Measurements from ENCODE around the gene LRCOL1.

Gene LRCOL1

DNA sequence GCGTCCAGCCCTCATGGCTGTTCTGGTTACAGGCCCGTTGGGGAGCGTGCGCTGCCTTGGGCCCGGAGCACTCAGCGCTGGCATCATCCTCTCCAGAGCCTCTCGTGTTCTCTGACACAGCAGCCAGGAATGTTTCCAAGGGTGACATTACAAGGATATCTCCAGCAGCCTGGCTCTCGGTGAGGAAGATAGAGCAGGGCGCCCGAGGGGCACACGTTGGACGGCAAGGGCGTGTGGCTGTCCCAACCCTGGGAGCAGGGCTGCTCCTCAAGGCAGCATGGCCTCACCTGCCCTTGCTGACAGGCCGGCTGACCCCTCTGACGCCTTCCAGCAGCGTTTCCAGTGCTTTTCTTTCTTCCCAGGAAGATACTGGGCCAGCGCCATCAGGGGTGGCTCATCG lies 14.4 kb downstream of the LRCOL1 start:
- no peak overlapping the region for H3K4me3 ChIP-seq (ENCODE audit: low read depth, low read length)
- TF ChIP-seq, protein P1, sequence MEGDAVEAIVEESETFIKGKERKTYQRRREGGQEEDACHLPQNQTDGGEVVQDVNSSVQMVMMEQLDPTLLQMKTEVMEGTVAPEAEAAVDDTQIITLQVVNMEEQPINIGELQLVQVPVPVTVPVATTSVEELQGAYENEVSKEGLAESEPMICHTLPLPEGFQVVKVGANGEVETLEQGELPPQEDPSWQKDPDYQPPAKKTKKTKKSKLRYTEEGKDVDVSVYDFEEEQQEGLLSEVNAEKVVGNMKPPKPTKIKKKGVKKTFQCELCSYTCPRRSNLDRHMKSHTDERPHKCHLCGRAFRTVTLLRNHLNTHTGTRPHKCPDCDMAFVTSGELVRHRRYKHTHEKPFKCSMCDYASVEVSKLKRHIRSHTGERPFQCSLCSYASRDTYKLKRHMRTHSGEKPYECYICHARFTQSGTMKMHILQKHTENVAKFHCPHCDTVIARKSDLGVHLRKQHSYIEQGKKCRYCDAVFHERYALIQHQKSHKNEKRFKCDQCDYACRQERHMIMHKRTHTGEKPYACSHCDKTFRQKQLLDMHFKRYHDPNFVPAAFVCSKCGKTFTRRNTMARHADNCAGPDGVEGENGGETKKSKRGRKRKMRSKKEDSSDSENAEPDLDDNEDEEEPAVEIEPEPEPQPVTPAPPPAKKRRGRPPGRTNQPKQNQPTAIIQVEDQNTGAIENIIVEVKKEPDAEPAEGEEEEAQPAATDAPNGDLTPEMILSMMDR (IDR thresholded peaks at IDR 0.05; ENCODE audit: borderline replicate concordance, insufficient read depth, low read depth, low read length): no peak

DNA sequence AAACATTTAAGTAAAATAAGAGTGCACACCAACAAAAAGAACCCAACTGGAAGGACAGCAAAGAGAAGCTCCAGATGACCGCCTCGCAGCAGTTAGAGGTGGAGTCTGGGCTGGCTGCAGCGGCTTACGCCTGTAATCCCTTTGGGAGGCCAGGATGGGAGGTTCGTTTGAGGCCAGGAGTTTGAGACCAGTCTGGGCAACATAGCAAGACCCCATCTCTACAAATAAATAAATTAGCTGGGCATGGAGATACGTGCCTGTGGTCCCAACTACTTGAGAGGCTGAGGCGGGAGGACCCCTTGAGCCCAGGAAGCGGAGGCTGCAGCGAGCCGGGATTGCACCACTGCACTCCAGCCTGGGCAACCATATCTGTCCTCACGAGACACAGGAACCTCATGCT lies 15.2 kb downstream of the LRCOL1 start:
- H3K4me3 ChIP-seq (ENCODE audit: low read depth, low read length): no peak overlapping the region
- TF ChIP-seq, protein P1 (IDR thresholded peaks at IDR 0.05; ENCODE audit: borderline replicate concordance, insufficient read depth, low read depth, low read length): no peak

DNA sequence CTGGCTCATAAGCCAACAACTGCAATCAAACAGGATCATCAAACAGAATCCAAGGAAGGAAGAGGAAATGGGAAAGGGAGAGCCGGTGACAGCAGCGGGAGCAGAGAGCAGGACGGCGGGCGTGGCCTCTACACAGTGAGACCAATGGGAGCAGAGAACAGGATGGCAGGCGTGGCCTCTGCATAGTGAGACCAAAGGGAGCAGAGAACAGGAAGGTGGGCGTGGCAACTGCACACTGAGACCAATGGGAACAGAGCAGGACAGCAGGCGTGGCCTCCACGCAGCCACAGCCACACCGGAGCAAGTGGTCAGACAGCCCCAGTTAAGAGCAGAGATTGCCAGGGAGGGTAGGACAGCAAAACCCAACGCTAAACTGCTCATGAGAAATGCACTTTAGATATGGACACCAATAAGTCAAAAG lies 16.4 kb downstream of the LRCOL1 start:
- TF ChIP-seq, protein P1 (IDR thresholded peaks at IDR 0.05; ENCODE audit: borderline replicate concordance, insufficient read depth, low read depth, low read length): no peak
- H3K4me3 ChIP-seq (ENCODE audit: low read depth, low read length): no peak overlapping the region

DNA sequence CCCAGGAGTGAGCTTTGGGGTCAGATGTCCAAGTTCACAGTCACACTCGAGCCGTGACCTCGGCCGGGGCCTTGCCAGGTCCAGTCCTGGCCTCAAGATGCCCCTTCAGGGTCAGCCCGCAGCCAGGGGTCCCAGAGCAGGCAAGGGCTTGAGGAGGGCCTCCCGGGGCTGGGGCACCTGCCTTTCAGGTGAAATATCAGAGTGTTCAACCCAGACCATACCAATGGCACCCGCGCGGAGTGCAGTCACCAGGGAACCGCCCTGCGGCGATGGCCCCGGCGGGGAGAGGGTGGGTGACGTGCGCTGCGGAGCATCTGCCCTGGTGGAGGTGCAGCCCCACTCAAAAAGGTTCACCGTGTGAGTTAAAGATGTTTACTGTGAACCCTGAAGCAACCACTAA lies 16.9 kb downstream of the LRCOL1 start:
- TF ChIP-seq, protein P1 (IDR thresholded peaks at IDR 0.05; ENCODE audit: borderline replicate concordance, insufficient read depth, low read depth, low read length): no peak
- no peak overlapping the region for H3K4me3 ChIP-seq (ENCODE audit: low read depth, low read length)

DNA sequence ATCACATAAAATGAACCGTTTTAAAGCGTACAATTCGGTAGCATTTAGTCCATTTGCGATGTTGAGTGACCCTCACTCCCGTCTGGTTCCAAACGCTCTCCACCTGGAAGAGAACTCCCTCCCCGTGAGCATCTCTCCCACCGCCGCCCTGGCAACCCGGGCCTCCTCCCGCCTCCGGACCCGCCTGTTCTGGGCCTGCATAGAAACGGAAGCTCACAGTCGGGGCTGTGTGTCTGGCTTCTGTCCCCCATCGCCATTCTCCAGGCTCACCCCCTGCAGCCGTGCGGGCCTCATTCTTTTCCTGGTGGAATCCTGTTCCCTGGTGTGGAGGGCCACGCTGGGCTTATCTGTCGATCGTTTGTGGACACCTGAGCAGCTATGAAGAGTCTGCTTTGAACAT lies 17.3 kb downstream of the LRCOL1 start:
- TF ChIP-seq, protein P1 (IDR thresholded peaks at IDR 0.05; ENCODE audit: borderline replicate concordance, insufficient read depth, low read depth, low read length): no peak

DNA sequence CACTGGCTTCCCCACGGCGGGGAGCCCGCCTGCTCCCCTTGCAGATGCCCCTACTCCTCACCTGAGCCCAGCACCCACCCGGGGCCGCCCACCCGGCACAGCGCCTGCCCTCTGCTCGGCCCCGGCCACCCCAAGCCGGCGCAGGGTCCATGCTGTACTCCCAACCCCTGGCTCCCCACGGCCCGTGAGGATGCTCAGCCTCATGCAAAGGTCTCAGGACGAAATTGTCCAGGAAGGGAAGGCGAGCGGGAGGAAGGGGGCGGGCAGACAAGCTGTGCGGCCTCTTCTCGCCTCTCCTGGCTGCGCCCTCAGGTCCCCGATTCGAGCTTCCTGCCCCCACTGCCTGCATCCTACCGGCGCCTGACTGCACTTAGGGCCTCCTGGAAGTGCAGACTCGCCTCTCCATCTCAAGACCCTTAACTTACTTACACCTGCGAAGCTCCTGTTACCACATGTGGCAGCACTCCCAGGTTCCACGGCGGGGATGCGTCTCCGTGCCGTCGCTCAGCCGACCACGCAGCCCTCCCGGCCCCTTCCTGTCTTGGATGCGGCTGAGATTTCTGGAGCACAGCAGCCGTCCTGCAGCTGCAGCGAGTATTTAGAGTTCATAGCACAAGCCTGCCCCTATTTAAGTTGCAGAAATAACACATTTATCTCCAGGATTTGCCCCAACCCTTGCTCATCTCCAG lies 18.0 kb downstream of the LRCOL1 start:
- no peak overlapping the region for H3K4me3 ChIP-seq (ENCODE audit: low read depth, low read length)
- TF ChIP-seq, protein P1 (IDR thresholded peaks at IDR 0.05; ENCODE audit: borderline replicate concordance, insufficient read depth, low read depth, low read length): no peak

More for the DNA sequence above, 17.3 kb downstream of the LRCOL1 start:
- H3K4me3 ChIP-seq (ENCODE audit: low read depth, low read length): no peak overlapping the region

All from GM12875 (cell line).